ENCODE data around the gene C9orf50.

C9orf50 gene

GRCh38 chr9:129655154-129655553 is 34.3 kb upstream of the C9orf50 start:
- TF ChIP-seq ZFX (IDR thresholded peaks at IDR 0.05; ENCODE audit: borderline replicate concordance): no peak
- TF ChIP-seq, protein P1, sequence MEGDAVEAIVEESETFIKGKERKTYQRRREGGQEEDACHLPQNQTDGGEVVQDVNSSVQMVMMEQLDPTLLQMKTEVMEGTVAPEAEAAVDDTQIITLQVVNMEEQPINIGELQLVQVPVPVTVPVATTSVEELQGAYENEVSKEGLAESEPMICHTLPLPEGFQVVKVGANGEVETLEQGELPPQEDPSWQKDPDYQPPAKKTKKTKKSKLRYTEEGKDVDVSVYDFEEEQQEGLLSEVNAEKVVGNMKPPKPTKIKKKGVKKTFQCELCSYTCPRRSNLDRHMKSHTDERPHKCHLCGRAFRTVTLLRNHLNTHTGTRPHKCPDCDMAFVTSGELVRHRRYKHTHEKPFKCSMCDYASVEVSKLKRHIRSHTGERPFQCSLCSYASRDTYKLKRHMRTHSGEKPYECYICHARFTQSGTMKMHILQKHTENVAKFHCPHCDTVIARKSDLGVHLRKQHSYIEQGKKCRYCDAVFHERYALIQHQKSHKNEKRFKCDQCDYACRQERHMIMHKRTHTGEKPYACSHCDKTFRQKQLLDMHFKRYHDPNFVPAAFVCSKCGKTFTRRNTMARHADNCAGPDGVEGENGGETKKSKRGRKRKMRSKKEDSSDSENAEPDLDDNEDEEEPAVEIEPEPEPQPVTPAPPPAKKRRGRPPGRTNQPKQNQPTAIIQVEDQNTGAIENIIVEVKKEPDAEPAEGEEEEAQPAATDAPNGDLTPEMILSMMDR (IDR thresholded peaks at IDR 0.05): no peak
- H3K27ac ChIP-seq: no peak overlapping the region

DNA sequence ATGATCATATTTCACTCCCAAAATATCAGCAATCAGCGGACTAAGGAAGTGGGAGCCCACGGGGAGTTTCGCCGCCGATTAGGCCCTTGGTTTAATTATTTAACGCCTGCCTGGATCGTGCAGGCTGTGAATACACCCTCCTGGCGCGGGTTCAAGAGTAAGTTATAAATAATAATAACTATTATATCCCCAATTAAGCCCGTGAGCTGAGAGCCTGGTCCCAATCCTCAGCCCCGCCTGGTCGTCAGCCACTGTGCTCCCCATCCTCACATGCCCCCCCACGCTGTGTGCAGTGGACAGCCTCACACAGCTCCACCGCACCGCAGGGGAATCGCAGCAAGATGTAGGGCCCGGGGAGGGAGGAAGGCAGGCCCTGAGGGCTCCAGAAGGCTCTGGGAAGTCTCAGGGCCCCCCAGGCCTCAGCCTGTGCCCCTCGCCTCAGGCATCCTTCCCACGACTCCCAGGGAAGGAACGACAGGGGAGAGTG is 33.7 kb upstream of the C9orf50 start:
- no peak overlapping the region for H3K27ac ChIP-seq

DNA sequence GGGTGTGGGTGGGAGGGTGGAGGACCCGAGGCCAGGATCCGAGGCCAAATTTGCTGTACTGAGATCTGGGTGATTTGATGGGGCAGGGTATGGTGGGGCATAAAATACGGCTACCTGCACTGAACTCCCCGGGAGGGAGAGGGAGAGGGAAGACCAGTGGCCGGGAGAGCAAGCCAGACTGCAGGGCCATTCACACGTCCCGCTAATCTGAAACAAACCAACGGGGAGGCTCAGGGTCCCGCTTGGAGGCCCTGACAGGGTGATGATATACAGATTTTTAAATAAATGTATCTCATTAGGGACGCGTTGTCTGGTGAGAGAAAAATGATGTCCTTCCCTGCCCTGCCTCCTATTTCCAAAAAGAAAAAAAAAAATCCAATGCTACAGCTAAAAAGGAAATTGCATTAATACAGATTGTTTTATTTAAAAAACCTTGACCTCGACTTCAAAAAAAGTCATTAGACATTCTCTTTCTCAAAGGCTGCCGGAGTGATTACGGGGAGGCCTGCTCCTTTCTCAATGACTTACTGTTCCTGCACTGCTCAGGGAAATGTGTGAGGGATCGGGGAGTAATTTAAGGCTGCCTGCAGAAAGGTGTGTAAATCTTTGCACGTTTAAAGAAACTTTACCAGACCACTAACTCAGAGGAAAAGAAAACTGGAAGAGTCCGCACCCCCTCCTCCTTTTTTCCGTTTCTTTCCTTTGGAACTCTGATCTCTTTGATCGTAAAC is 33.1 kb upstream of the C9orf50 start:
- no peak for TF ChIP-seq ZFX (IDR thresholded peaks at IDR 0.05; ENCODE audit: borderline replicate concordance)
- TF ChIP-seq, protein P1 (IDR thresholded peaks at IDR 0.05): no peak
- no peak overlapping the region for H3K27ac ChIP-seq

More for the DNA sequence above, 33.7 kb upstream of the C9orf50 start:
- TF ChIP-seq ZFX (IDR thresholded peaks at IDR 0.05; ENCODE audit: borderline replicate concordance): no peak
- TF ChIP-seq, protein P1 (IDR thresholded peaks at IDR 0.05): no peak

DNA sequence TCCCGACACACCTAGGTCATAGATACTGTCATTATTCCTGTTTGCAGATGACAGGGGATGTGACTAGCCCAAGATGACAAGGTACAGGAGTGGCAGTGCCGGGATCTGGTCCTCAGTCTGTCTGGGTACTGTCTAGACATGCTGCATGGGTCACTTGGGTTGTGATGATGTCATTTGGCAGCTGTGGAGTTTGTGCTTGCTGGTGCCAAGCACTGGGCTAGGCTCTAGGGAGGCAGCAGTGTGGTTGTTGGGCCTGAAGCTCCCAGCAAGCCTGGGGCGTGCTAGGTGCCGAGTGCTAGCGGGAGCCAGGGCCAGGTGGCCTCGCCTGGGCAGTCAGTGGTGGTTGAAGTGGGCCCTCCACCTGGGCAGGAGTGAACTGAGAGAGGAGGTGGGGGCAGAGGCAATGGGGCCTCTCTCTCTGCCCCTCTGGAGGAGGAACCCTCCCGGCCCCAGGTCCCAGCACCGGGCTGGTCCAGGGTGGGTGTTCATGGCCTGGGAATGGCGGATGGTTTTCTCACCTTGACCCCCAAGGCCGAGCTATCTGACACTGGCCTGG is 29.9 kb upstream of the C9orf50 start:
- TF ChIP-seq ZFX (IDR thresholded peaks at IDR 0.05; ENCODE audit: borderline replicate concordance): no peak

DNA sequence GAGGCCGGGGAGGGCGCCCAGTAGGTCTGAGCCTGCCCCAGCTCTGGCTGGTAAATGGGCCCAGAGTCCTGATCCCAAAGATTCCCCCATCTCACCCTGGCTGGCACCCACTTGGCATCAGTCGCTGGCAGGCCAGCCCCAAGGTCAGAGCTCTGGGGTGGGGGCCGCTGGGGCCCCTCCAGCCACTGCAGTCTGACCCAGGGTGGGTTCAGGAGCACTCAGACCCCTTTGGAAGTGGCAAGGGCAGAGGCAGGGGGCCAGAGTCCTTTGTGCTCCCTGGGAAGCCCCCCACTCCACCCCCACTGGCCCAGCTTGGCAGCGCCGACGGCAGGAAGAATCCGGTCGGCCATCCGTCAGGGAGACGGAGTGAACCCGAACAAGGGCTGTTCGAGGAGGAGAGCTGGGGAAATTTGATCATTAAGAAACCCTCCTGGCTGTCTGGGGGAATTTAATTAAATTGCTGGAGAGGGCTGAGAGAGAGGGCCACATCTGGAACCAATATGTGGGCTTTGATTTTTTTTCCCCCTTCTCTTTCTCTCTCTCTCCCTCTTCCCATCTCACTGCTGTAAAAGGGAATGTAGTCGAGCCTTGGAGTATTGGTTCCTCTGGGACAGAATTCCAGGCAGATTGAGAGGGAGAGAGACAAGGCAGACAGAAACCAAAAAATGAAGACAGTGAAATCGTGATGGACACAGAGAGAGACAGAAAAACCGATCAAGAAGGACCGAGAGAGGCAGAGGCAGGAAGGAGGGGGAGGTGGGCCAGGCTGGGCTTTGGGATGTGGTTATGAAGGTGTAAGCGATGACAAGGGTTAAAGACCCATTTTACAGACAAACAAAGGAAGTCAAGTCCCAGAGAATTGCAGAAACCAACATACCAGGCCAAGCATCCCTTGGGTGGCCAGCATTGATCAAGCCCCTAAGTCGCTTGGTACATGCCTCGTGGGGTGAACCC is 29.1 kb upstream of the C9orf50 start:
- no peak overlapping the region for H3K27ac ChIP-seq

More for the DNA sequence above, 29.9 kb upstream of the C9orf50 start:
- no peak overlapping the region for H3K27ac ChIP-seq

GRCh38 chr9:129648764-129649115 is 27.8 kb upstream of the C9orf50 start:
- no peak overlapping the region for H3K27ac ChIP-seq
- TF ChIP-seq, protein P1 (IDR thresholded peaks at IDR 0.05): no peak
- no peak for TF ChIP-seq ZFX (IDR thresholded peaks at IDR 0.05; ENCODE audit: borderline replicate concordance)

More for the DNA sequence above, 29.1 kb upstream of the C9orf50 start:
- TF ChIP-seq, protein P1 (IDR thresholded peaks at IDR 0.05): no peak
- no peak for TF ChIP-seq ZFX (IDR thresholded peaks at IDR 0.05; ENCODE audit: borderline replicate concordance)

DNA sequence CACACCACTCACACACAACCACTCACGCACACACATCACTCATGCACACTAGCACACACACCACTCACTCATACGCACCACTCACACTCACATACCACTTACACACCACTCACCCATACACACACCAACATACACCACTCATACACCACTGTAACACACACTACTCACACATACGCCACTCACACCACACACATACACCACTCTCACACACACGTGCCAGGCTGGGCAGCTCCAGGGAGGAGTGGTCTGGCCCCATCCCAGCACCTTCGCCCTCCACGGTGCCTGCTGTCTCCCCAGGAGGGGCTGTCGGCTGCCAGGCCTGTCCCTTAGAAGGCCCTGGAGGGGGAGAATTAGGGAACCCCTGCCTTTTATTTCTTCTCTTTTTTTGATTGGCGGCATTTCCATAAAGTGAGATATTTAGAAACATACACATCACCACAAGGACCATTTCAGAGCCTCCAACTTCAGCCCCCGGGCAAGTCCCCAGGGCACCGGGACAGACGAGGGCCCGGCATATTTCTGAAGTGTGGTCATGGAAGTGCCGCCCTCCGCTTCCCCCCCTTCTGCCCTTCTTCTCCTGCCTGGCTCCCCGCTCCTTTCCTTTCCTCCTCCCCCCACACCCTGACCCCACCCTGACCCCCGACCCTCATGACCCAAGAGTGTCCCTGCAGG is 27.3 kb upstream of the C9orf50 start:
- TF ChIP-seq ZFX (IDR thresholded peaks at IDR 0.05; ENCODE audit: borderline replicate concordance): no peak
- TF ChIP-seq, protein P1 (IDR thresholded peaks at IDR 0.05): no peak
- no peak overlapping the region for H3K27ac ChIP-seq

Measured in 22Rv1 (cell line).